WI38 (cell line): ENCODE measurements around the gene HDC.

Source experiments
- H3K4me3 ChIP-seq: 2 replicates; pipeline ENCODE4 v1.5.1; 2011; ENCODE audit warnings: low read depth, mild to moderate bottlenecking, control low read depth, low read length
- CTCF ChIP-seq: IDR thresholded peaks from 2 replicates; pipeline ENCODE4 v1.5.1; 2012; ENCODE audit warnings: low read depth, mild to moderate bottlenecking, control low read depth, low read length

Gene HDC

DNA sequence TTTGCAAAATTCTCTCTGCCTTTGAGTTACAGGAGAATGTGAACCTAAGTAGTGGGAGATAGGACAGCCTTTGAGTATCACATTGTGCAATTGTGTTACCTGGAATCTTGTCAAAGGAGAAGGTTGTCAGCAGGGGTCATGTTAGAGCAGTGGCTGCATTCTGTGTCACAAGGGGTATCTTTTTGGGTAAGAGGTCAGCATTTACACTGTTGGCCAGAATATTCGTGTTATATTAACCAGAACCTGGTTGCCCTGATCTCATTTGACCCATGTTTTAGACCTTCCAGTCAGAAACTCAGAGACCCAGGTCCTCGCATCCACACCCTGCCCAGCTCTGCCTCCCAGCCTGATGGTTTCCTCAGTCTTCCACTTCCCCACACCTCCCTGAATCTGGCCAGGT is 27.3 kb downstream of the HDC start:
- TF ChIP-seq CTCF = no peak
- no peak overlapping the region for H3K4me3 ChIP-seq

GRCh38 chr15:50236433-50236832 is 29.1 kb downstream of the HDC start:
- TF ChIP-seq CTCF = no peak
- H3K4me3 ChIP-seq = no peak overlapping the region

DNA sequence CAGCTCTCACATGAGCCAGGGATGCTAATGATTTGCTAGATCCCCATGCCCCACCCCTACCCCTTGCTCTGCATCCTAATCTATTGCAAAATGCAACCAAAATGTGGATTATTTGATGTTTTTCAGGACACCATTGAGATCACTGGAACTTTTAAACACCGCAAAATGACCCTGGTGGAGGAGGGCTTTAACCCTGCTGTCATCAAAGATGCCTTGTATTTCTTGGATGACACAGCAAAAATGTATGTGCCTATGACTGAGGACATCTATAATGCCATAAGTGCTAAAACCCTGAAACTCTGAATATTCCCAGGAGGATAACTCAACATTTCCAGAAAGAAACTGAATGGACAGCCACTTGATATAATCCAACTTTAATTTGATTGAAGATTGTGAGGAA is 29.7 kb downstream of the HDC start:
- no peak overlapping the region for H3K4me3 ChIP-seq

GRCh38 chr15:50234764-50235163 is 30.8 kb downstream of the HDC start:
- no peak for TF ChIP-seq CTCF
- H3K4me3 ChIP-seq = no peak overlapping the region

More for the DNA sequence above, 29.7 kb downstream of the HDC start:
- no peak for TF ChIP-seq CTCF

- no peak for TF ChIP-seq CTCF
- no peak overlapping the region for H3K4me3 ChIP-seq
These were observed 32.3 kb downstream of the HDC start for GRCh38 chr15:50233192-50233736.

GRCh38 chr15:50232791-50233190 is 32.7 kb downstream of the HDC start:
- TF ChIP-seq CTCF = no peak
- no peak overlapping the region for H3K4me3 ChIP-seq

DNA sequence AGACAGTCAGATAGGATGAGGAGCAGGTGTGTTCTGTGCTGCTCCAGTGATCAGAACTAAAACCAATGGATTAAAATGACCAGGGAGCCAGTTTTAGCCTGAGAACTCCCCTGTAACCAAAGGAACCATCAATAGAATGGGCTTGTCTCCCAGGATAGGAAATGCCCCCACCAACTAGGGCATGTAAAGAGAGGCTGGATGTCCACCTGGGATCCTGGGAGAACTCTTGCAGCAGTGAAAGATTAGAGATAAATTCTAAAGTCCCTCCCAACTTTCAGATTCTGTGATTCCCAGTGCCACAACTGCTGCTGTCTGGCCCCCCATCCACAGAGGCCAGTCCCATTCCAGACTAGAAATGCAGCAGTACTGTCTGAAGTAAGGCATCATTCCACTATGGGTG is 33.8 kb downstream of the HDC start:
- H3K4me3 ChIP-seq = no peak overlapping the region
- no peak for TF ChIP-seq CTCF
